BE2C (cell line): ENCODE measurements around the gene RASAL2.

ENCODE experiments used
- DNase-seq: peaks from one replicate; pipeline ENCODE4 v3.0.0-alpha.2; 2020
- H3K27me3 ChIP-seq: fragments of 250-450 bp; sonication (Bioruptor Pico); 2 replicates; pipeline ENCODE4 v1.5.1; 2020; ENCODE audit warnings: mild to moderate bottlenecking
- H3K36me3 ChIP-seq: fragments of 250-450 bp; sonication (Bioruptor Pico); 2 replicates; pipeline ENCODE4 v1.5.1; 2020; ENCODE audit warnings: mild to moderate bottlenecking
- H3K4me1 ChIP-seq: fragments of 250-450 bp; sonication (Bioruptor Pico); 2 replicates; pipeline ENCODE4 v1.5.1; 2020
- H3K4me3 ChIP-seq: 2 replicates; pipeline ENCODE4 v1.5.1; 2011; ENCODE audit warnings: low read depth, low read length
- H3K9me3 ChIP-seq: fragments of 250-450 bp; sonication (Bioruptor Pico); 2 replicates; pipeline ENCODE4 v1.5.1; 2020
- TF ChIP-seq, protein P1 (sequence below): IDR thresholded peaks from 2 replicates; pipeline ENCODE4 v1.5.1; 2012; ENCODE audit warnings: mild to moderate bottlenecking, low read depth, low read length

RASAL2 gene

DNA sequence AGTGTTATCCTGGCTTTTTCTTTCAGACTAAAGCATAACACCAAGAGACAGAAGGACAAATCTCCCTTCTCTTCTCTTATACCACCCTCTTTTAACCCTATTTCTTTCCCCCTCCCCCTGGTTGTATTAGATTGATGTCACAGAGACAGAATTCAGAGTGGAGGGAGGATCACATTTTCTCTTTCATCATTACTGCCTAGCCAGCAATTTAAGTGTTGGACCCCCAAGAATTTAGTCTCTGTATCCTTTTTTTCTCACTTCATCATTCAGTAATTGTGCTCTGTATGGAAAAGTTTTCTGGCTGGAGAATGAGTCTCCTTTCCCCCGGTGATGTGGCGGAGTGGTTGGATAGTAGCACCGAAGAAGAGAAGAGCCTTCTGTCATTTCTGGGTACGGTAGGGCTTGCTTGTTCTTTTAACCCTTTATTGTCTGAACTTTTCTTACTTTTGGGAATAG, 278.1 kb downstream of the RASAL2 start:
- no peak overlapping the region for H3K4me3 ChIP-seq
- TF ChIP-seq, protein P1, sequence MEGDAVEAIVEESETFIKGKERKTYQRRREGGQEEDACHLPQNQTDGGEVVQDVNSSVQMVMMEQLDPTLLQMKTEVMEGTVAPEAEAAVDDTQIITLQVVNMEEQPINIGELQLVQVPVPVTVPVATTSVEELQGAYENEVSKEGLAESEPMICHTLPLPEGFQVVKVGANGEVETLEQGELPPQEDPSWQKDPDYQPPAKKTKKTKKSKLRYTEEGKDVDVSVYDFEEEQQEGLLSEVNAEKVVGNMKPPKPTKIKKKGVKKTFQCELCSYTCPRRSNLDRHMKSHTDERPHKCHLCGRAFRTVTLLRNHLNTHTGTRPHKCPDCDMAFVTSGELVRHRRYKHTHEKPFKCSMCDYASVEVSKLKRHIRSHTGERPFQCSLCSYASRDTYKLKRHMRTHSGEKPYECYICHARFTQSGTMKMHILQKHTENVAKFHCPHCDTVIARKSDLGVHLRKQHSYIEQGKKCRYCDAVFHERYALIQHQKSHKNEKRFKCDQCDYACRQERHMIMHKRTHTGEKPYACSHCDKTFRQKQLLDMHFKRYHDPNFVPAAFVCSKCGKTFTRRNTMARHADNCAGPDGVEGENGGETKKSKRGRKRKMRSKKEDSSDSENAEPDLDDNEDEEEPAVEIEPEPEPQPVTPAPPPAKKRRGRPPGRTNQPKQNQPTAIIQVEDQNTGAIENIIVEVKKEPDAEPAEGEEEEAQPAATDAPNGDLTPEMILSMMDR: no peak
- no peaks in the 10 kb centered on the region for H3K36me3 ChIP-seq
- no peak for DNase-seq
- no peaks in the 10 kb centered on the region for H3K9me3 ChIP-seq
- no peaks in the 10 kb centered on the region for H3K27me3 ChIP-seq
- no peaks in the 10 kb centered on the region for H3K4me1 ChIP-seq

DNA sequence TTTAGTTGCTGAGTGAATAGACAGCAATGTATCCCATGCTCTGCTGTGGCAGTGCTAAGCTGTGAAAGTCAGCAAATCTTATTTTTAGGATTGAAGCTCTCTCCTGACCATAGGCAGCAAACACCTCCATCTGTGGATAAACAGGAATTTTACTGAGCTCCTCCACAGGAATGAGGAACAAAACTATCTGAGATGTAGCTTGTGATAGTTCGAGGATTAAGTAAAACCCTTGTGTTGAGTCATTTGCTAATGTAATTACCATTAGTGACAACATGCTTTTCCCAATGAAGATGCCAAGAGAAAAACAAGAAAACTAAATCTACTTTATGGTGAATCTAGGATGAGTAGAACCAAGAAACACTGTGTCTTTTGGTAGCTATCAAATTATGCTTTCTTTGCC, 280.1 kb downstream of the RASAL2 start:
- TF ChIP-seq, protein P1: no peak
- H3K36me3 ChIP-seq: no peaks in the 10 kb centered on the region
- DNase-seq: no peak
- no peak overlapping the region for H3K4me3 ChIP-seq
- no peaks in the 10 kb centered on the region for H3K9me3 ChIP-seq
- H3K4me1 ChIP-seq: no peaks in the 10 kb centered on the region
- no peaks in the 10 kb centered on the region for H3K27me3 ChIP-seq

DNA sequence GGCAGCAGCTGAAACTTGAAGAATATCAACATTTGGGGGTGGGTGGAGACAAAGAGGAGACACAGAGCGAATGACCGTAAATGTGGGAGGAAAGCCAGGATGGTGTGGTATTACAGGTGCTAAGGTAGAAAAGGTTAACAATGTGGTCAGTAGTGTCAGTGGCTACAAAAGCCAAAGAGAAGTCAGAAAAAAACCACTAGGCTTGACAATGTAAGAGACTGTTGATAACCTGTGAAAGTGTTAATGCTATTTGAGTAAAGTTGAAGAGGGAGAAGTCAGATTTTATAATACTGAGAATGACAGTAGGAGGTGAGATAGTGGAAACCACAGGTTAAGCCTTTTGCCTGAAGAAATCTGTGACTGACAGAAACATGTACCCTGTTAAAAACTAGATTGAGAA, 282.1 kb downstream of the RASAL2 start:
- no peak for DNase-seq
- Histone ChIP-seq H3K9me3 (no peaks in the 10 kb centered on the region), H3K27me3 (no peaks in the 10 kb centered on the region), H3K4me3 (no peak overlapping the region), H3K4me1 (no peaks in the 10 kb centered on the region), H3K36me3 (no peaks in the 10 kb centered on the region)
- TF ChIP-seq, protein P1: no peak

DNA sequence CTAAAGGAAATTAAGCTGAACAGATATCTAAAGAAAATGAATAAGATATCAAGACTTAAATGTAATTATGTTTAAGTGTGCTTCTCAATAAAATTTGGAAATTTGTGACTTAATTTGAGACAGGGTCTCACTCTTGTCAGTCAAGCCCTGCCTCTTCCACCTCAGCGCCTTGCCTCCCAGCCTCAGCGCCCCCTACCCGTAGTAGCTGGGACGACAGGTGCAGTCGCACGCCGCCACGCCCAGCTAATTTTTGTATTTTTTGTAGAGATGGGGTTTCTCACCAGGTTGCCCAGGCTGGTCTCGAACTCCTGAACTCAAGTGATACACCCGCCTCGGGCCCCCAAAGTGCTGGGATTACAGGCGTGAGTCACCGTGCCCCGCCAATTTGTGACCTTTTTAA, 285.9 kb downstream of the RASAL2 start:
- Histone ChIP-seq H3K9me3 (no peaks in the 10 kb centered on the region), H3K36me3 (no peaks in the 10 kb centered on the region), H3K4me3 (no peak overlapping the region), H3K27me3 (no peaks in the 10 kb centered on the region), H3K4me1 (no peaks in the 10 kb centered on the region)
- TF ChIP-seq, protein P1: peak; percentile 10; the same call in 1 of the 2 replicates
- no peak for DNase-seq

DNA sequence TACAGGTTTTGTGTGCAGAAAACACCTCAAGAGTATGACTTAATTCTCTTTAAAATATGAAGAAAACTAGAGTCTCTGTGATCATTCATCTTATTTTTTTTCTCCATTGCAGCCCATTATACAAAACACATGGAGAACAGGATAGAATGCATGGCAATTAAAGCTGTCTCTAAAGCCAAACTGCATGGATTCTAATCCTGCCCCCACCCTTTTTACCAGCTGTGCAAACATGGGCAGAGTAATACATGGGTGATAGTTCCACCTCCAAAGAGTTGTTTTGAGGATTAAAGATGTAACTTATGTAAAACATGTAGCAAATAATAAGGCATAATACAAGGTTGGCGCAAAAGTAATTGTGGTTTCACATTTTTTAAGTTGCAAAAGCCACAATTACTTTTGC, 288.5 kb downstream of the RASAL2 start:
- TF ChIP-seq, protein P1: no peak
- Histone ChIP-seq H3K36me3 (no peaks in the 10 kb centered on the region), H3K27me3 (no peaks in the 10 kb centered on the region), H3K9me3 (no peaks in the 10 kb centered on the region), H3K4me1 (no peaks in the 10 kb centered on the region), H3K4me3 (no peak overlapping the region)
- no peak for DNase-seq

DNA sequence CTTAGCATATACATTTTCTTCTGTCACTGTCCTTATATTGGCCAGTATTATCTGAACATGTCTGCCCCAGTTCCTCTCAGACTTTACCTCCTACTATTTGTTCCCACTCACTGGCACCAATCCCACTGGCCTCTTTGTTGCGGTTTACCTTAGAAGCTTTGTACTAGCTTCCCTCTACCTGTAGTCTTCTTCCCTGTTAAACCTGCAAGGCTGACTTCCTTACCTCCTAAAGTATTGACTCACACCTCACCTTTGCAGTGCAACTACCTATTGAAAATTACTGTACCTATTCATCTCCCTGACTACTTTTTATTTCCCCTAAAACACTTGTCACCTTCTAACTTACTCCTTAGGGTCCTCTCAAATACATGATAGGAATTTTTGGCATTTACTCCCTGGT, 291.8 kb downstream of the RASAL2 start:
- Histone ChIP-seq H3K27me3 (no peaks in the 10 kb centered on the region), H3K4me1 (no peaks in the 10 kb centered on the region), H3K4me3 (no peak overlapping the region), H3K36me3 (no peaks in the 10 kb centered on the region), H3K9me3 (no peaks in the 10 kb centered on the region)
- TF ChIP-seq, protein P1: no peak
- no peak for DNase-seq
